Stimulated activated naive CD8-positive, alpha-beta T cell treated with anti-CD3 and anti-CD28 coated beads, Interleukin-15, amount 100 ng/mL, for 72 hours (primary cell): ENCODE results near the gene CD59.

Experiments used
- ATAC-seq: fragments of 150-1000 bp; cut with Tn5 transposase; 2 replicates; pipeline ENCODE4 v1.10.0; 2021; ENCODE audit warnings: mild to moderate bottlenecking, moderate library complexity
- DNase-seq, 2 donors: peaks; one replicate each; pipeline ENCODE4 v3.0.0; 2021 to 2022
- H3K27ac Mint-ChIP-seq, 2 donors: one replicate each; pipeline ENCODE4 v1.8.0; 2022; ENCODE audit warnings: mild to moderate bottlenecking in 2 of 2, mixed read lengths in 2 of 2, moderate library complexity in 2 of 2
- H3K27me3 Mint-ChIP-seq: one replicate; pipeline ENCODE4 v1.8.0; 2022; ENCODE audit warnings: mixed read lengths
- H3K4me1 Mint-ChIP-seq: one replicate; pipeline ENCODE4 v1.8.0; 2022; ENCODE audit warnings: mild to moderate bottlenecking, mixed read lengths
- H3K4me3 Mint-ChIP-seq, 2 donors: one replicate each; pipeline ENCODE4 v1.8.0; 2022; ENCODE audit warnings: mild to moderate bottlenecking in 2 of 2, mixed read lengths in 2 of 2, moderate library complexity in 1 of 2
- H3K9me3 Mint-ChIP-seq, 2 donors: one replicate each; pipeline ENCODE4 v1.8.0; 2022; ENCODE audit warnings: mixed read lengths in 2 of 2

CD59 gene

DNA sequence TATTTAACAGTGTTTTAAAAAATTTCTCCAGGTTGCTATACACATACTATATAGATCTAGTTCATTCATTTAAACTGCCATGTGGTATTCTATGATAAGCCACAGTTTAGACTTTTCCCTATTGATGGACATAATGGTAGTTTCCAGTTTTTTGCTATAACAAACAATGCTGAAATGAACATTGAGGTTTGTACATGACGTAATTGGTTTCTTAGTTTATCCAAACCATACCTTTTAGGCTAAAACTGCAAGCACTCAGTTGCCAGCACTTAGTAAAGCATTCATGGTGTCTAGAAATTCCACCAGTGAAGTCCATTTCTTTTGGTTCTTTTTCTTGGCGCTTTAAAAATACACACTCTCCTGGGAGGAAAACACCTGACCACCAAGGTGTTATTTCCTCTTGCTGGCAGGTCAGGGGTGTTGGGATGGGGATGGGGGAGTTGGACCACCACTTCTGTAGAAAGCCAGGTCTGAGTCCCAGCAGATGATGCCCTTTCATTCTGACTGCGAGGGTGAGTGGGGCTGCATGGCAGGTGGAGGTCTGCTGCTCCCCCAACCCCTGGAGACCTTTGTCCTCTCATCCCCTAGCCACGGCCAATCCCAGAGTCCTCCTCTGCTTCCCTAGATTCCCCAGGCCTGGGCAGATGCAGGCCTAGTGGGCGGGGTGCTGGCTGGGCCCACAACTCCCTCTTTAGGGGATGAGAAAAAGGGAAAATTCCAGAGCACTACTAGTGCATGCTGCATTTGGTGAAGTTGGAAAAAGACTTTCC lies 76.7 kb downstream of the CD59 start:
- no peaks in the 10 kb centered on the region for H3K4me1 Mint-ChIP-seq
- H3K9me3 Mint-ChIP-seq: no peaks in the 10 kb centered on the region
- peaks cover 21% of the 10 kb centered on the region for H3K27me3 Mint-ChIP-seq
- DNase-seq: no peak
- H3K27ac Mint-ChIP-seq: no peak overlapping the region
- H3K4me3 Mint-ChIP-seq: no peak overlapping the region
- no peak for ATAC-seq

DNA sequence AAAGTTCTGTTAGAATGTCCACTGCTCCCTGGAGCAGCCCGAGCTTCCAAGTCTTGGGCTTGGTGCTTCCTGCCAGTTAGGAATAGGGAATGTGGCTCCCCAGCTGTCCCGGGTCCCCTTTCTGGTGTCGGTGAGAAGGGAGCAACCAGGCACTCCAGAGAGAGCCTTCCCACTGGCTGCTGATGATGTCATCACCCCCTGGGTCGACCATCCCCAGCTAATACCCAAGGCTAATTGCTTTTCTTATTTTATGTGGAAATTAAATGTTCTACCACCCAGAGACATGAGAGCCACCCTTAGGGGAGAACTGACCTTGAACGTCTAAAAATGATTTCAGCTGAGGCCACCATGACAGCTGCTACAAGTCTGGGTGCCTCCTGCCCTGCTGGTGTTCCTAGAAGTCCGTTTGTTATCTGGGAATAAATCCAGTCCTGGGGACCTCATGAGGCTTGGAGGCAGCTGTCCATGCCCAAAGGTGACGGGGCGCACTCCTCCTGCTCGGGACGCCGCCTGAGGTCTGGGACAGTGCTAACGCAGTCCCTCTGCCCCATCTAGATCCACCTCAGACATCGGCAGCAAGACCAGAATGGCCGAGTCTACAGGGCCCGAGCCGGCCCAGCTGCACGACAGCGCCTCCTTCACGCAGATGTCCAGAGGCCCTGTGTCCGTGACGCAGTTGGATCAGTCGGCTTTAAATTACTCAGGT lies 77.9 kb downstream of the CD59 start:
- H3K27me3 Mint-ChIP-seq: peaks cover 20% of the 10 kb centered on the region
- no peak overlapping the region for H3K4me3 Mint-ChIP-seq
- ATAC-seq: no peak
- no peak overlapping the region for H3K27ac Mint-ChIP-seq
- H3K4me1 Mint-ChIP-seq: no peaks in the 10 kb centered on the region
- H3K9me3 Mint-ChIP-seq: no peaks in the 10 kb centered on the region
- no peak for DNase-seq

DNA sequence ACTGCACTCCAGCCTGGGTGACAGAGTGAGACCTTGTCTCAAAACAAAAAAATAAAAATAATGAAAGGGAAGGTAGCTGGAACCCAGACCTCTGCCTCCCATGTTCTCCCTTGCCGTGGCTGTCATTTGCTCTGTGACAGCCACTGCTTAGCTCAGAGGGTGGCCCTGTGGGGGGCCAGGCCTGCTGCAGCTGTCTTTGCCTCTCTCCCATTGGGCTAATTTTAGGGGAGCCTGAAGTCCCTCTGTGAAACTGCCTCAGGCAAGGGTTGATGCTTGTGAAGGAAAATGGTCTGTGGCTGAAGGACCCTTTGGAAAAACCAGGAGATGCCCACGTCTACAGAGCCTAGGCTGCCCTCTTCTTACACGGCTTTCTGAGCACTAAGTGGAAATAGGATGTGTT lies 78.5 kb downstream of the CD59 start:
- DNase-seq (no peak), ATAC-seq (no peak)
- Mint-ChIP-seq H3K4me3 (no peak overlapping the region), H3K4me1 (no peaks in the 10 kb centered on the region), H3K27ac (no peak overlapping the region), H3K9me3 (no peaks in the 10 kb centered on the region), H3K27me3 (peaks cover 22% of the 10 kb centered on the region)

DNA sequence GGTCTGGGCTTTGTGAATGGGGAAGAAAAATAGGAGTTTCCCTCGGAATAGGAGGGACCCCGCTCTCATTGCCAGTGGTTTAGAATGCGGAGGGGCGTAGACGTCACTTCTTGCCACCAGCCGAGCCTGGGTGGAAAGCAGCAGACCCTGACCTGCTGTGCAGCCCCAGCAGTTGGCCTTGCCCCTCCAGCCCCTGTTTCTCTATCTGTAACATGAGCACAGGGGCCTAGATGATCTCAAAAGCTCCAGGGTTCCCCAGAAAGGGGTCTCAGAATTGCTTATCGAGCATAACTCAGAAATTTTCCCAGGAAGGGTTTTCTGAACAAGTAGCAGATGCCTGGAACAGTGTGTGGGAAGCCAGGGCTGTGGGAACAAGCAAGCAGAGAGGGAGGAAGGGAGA lies 79.5 kb downstream of the CD59 start:
- no peaks in the 10 kb centered on the region for H3K9me3 Mint-ChIP-seq
- peaks cover 32% of the 10 kb centered on the region for H3K27me3 Mint-ChIP-seq
- ATAC-seq (no peak), DNase-seq (no peak)
- no peak overlapping the region for H3K4me3 Mint-ChIP-seq
- no peak overlapping the region for H3K27ac Mint-ChIP-seq
- no peaks in the 10 kb centered on the region for H3K4me1 Mint-ChIP-seq

DNA sequence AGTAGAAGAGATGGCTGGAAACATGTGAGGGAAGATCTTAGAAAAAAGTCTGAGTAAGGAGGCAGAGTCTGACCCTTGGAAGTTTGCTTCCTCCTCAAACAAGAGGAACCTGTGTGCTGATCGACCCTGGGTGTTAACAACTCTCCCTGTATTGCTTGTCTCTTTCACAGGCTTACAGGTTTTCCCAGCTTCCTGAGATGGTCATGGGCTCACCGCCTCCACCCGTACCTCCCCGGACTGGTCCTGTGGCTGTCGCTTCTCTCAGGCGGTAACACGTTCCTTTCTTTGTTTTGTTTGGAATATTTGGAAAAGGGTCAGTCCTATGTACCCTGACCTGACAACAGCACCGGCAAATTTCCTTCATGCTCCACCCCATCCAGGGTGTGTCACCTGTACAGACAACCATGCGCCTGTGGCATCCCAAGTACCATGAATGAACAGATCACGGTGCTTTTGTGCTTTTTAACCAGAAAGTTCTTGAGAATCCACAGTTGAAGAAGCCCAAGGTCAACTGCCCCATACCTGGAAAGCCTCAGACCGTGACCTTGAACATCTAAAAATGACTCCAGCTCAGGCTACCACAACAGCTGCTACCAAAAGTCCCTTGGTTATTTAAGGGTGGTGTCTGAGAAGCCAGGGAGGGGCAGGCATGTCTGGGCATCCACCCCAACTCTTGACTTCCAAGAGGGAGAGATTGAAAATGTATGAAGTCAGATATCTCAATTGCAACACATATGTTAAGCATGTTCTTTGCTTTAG lies 80.2 kb downstream of the CD59 start:
- DNase-seq (no peak), ATAC-seq (no peak)
- Mint-ChIP-seq H3K9me3 (no peaks in the 10 kb centered on the region), H3K27me3 (peaks cover 35% of the 10 kb centered on the region), H3K27ac (peak overlapping the region in 1 of 2 donors; percentile 69), H3K4me1 (no peaks in the 10 kb centered on the region), H3K4me3 (no peak overlapping the region)

DNA sequence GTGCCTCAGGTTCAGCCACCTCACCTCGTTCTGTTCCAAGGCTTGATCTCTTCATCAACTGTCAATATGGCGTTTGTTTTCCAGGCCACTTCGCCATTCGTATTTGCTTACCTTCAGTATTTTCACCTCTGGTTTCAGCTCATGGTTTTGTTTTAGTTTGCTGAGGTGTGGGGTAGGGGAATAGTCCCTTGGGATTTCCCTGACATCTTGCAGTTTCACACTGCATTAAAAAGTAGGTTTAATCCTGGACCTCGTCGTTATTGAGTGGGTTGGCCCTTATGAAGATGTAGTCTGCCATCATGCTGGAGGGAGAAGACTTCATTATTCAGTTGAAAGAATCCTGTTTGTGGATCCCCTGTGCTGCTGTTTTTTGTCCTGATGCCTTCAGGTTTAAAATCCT lies 81.6 kb downstream of the CD59 start:
- no peak overlapping the region for H3K4me3 Mint-ChIP-seq
- no peak overlapping the region for H3K27ac Mint-ChIP-seq
- H3K4me1 Mint-ChIP-seq: no peaks in the 10 kb centered on the region
- no peak for DNase-seq
- peaks cover 43% of the 10 kb centered on the region for H3K27me3 Mint-ChIP-seq
- ATAC-seq: no peak
- H3K9me3 Mint-ChIP-seq: no peaks in the 10 kb centered on the region
